Peyer's patch (tissue), 4 donors: ENCODE results near the gene ACTG2. TPM values are rescaled to one million over a fixed set of nuclear protein-coding genes. Genes with fewer than 3 reads are reported as not detected.

Experiments used
- DNase-seq, 3 donors: peaks; one replicate each; pipeline ENCODE4 v3.0.0-alpha.2; 2017 to 2019
- H3K27ac ChIP-seq, 4 donors: fragments of 200-600 bp; sonication (generic); one replicate each; pipeline ENCODE4 v1.5.1; 2016 to 2019
- H3K27me3 ChIP-seq, 2 donors: fragments of 200-600 bp; sonication (generic); one replicate each; pipeline ENCODE4 v1.5.1; 2019
- H3K36me3 ChIP-seq, 3 donors: fragments of 200-600 bp; sonication (generic); one replicate each; pipeline ENCODE4 v1.5.1; 2016 to 2019
- H3K4me1 ChIP-seq, 4 donors: fragments of 200-600 bp; sonication (generic); one replicate each; pipeline ENCODE4 v1.5.1; 2016 to 2019
- H3K4me3 ChIP-seq, 4 donors: fragments of 200-600 bp; sonication (generic); 1 replicate in 3 of 4; 2 replicates in 1 of 4; pipeline ENCODE4 v1.5.1; 2016 to 2019; ENCODE audit warnings: mild to moderate bottlenecking in 1 of 4
- H3K9me3 ChIP-seq, 4 donors: fragments of 200-600 bp; sonication (generic); one replicate each; pipeline ENCODE4 v1.5.1; 2016 to 2019; ENCODE audit warnings: mild to moderate bottlenecking in 1 of 4
- POLR2A ChIP-seq, 2 donors: fragments of 450-650 bp; IDR thresholded peaks; one replicate each; pipeline ENCODE4 v1.5.1; 2017; ENCODE audit warnings: antibody characterized with exemption in 2 of 2, mild to moderate bottlenecking in 2 of 2, moderate library complexity in 2 of 2
- total RNA-seq, 4 donors: library from RNA; depleted of rRNA; stranded (reverse); fragments of >200 nt; gene quantifications; one replicate each; pipeline ENCODE4 v1.1.0, GENCODE V29; 2016
- TF ChIP-seq, protein P1 (sequence below), 6 experiments: fragments of 450-650 bp in 4 of 6; fragments of 200-600 bp in 2 of 6; sonication (generic) in 1 of 6; IDR thresholded peaks; one replicate each; pipeline ENCODE4 v1.5.1; 2017 to 2019; ENCODE audit warnings: antibody characterized with exemption in 6 of 6, mild to moderate bottlenecking in 3 of 6, moderate library complexity in 1 of 6

Gene ACTG2
- total RNA-seq = 100 to 1,000 TPM in 1 of 4 donors, 10 to 100 TPM in 3; 27.5 to 140 (median 40.0) TPM

DNA sequence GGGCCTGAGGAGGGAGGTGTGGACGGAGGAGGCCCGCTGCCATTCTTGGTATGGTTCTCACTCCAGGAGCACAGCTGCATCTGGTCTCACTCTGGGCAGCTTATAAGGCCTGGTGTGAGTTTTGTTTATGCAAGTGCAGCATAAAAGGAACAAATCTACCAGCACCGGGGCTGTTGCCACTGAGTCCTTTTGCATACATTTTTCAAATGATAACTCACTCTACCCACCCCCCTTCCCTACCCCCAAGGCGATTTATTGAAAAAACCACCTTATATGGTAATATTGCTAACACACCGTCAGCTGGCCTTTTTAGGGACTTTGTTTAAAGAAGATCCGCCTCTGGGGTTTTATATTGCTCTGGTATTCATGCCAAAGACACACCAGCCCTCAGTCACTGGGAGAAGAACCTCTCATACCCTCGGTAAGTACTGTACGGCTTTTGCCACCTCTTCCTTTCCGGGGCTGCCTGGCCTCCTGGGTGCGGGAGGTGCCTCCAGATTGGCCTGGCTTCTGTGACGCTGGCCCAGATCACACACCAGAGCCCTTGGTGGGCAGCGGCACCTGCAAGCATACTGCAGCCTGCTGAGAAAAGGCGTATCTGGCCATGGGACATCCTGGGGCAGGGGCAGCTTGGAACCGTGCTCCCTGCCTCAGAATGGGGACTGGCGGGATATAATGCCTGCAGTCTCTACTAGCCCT is at the start of gene ACTG2:
TSS of gene ACTG2 (plus strand) at position 378 of the 699 bp plus-strand sequence. CDS start 8,304 bp downstream, outside the sequence.
- peak within 1 kb of the TSS in 2 of 4 donors; percentile 17 to 46 for H3K4me3 ChIP-seq
- no peaks in the 10 kb centered on the region for H3K27me3 ChIP-seq
- H3K4me1 ChIP-seq = peaks cover 0 to 10% (median 0%) of the 10 kb centered on the region in 4 donors
- no peaks in the 10 kb centered on the region for H3K36me3 ChIP-seq
- no peaks in the 10 kb centered on the region for H3K9me3 ChIP-seq
- TF ChIP-seq POLR2A (IDR thresholded peaks at IDR 0.05) = no peak
- TF ChIP-seq, protein P1, sequence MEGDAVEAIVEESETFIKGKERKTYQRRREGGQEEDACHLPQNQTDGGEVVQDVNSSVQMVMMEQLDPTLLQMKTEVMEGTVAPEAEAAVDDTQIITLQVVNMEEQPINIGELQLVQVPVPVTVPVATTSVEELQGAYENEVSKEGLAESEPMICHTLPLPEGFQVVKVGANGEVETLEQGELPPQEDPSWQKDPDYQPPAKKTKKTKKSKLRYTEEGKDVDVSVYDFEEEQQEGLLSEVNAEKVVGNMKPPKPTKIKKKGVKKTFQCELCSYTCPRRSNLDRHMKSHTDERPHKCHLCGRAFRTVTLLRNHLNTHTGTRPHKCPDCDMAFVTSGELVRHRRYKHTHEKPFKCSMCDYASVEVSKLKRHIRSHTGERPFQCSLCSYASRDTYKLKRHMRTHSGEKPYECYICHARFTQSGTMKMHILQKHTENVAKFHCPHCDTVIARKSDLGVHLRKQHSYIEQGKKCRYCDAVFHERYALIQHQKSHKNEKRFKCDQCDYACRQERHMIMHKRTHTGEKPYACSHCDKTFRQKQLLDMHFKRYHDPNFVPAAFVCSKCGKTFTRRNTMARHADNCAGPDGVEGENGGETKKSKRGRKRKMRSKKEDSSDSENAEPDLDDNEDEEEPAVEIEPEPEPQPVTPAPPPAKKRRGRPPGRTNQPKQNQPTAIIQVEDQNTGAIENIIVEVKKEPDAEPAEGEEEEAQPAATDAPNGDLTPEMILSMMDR (IDR thresholded peaks at IDR 0.05) = no peak
- no peak for DNase-seq
- H3K27ac ChIP-seq = peak within 1 kb of the TSS in 3 of 4 donors; percentile 13 to 88 (median 78)

DNA sequence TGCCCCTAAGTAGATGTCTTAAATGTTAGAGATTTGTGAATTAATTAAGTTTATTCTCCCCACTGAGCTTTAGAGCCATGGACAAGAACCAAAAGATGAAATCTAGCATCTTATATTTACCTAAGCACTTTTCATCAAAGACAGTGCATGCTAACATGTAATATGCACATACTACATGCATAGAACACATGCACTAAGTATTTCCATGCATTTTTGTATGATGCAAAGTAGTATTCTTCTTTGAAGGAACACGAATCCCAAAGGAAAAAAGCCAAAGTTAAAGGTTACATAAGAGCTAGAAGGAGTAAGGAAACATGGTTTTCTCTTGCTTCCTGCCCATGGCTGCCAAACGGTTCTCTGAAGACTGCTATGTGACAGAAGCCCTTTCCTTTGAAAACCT is 48.7 kb upstream of the ACTG2 start:
- Histone ChIP-seq H3K9me3 (no peaks in the 10 kb centered on the region), H3K36me3 (peaks cover 0 to 56% (median 7%) of the 10 kb centered on the region in 3 donors), H3K4me1 (peaks cover 0 to 10% (median 0%) of the 10 kb centered on the region in 4 donors), H3K27me3 (no peaks in the 10 kb centered on the region), H3K4me3 (no peak overlapping the region), H3K27ac (no peak overlapping the region)
- no peak for DNase-seq
- TF ChIP-seq, protein P1 (IDR thresholded peaks at IDR 0.05) = no peak
- no peak for TF ChIP-seq POLR2A (IDR thresholded peaks at IDR 0.05)

DNA sequence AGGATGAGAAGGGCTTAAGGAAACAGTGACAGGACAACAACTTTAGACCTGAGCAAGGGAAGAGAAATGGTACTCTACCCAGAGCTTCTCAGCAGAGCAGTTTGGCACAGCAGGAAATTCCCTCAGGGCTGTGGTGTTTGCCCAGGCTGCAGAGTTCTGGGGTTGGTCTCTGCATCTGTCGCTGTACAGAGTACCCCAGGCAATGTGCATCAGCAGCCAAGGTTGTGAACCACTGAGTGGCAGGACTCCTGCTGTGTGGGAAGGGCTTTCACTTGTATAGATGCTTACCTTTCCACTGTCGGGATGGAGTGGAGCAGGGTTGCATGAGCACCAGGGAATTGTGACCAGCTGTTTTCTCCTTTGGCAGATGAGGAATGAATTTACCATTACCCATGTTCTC is 42.8 kb upstream of the ACTG2 start:
- peaks cover 0 to 92% (median 7%) of the 10 kb centered on the region in 3 donors for H3K36me3 ChIP-seq
- H3K9me3 ChIP-seq = no peaks in the 10 kb centered on the region
- no peaks in the 10 kb centered on the region for H3K27me3 ChIP-seq
- no peak overlapping the region for H3K4me3 ChIP-seq
- TF ChIP-seq, protein P1 (IDR thresholded peaks at IDR 0.05) = no peak
- no peak for TF ChIP-seq POLR2A (IDR thresholded peaks at IDR 0.05)
- DNase-seq = no peak
- H3K27ac ChIP-seq = no peak overlapping the region
- peaks cover 0 to 5% (median 0%) of the 10 kb centered on the region in 4 donors for H3K4me1 ChIP-seq

DNA sequence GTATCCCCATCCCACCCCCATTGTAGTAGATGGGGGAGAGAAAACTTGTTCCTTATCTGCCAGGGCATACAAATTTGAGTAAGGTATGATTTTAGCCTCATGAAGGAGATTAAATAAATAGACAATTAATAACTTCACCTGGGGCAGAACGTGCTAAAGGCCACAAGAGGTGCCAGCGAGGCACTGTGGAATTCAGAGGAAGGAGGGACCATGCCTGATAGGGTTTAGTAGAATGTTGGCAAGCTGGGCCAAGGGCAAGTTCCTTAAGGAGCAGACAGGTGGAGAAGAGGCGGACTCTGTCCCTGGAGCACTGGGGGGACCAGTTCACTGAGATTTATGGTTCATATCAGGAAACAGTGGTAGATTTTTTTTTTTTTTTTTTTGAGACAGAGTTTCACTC is 41.5 kb upstream of the ACTG2 start:
- peak in 2 of 3 donors; percentile 58 to 82 for DNase-seq
- Histone ChIP-seq H3K27me3 (no peaks in the 10 kb centered on the region), H3K4me3 (no peak overlapping the region), H3K36me3 (peaks cover 0 to 92% (median 2%) of the 10 kb centered on the region in 3 donors), H3K27ac (peak overlapping the region in 2 of 4 donors; percentile 44 to 55), H3K4me1 (peaks cover 0 to 5% (median 0%) of the 10 kb centered on the region in 4 donors), H3K9me3 (no peaks in the 10 kb centered on the region)
- no peak for TF ChIP-seq POLR2A (IDR thresholded peaks at IDR 0.05)
- TF ChIP-seq, protein P1 (IDR thresholded peaks at IDR 0.05) = peak in 4 of 6 experiments; percentile 18 to 74 (median 65)

DNA sequence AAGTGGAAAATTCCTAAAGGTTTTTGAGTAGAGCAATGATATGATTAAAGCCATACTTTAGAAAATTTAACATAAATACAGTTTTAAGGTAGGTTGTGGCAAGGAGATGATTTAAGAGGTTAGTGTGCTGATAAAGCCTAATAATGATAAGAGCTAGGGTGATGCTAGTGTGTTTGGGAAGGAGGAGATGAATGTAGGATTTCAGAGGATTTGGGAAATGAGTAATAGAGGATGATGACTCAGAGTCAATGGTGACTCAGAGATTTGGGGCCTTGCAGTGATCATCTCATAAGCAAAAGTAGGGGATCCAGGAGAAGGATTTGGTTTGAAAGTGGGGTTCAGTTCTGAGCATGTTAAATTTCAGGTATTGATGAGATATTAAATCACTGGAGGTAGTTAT is 40.8 kb upstream of the ACTG2 start:
- Histone ChIP-seq H3K9me3 (no peaks in the 10 kb centered on the region), H3K4me1 (peaks cover 0 to 5% (median 0%) of the 10 kb centered on the region in 4 donors), H3K27ac (peak overlapping the region in 2 of 4 donors; percentile 44 to 55), H3K4me3 (no peak overlapping the region), H3K36me3 (peaks cover 0 to 92% (median 0%) of the 10 kb centered on the region in 3 donors), H3K27me3 (no peaks in the 10 kb centered on the region)
- no peak for DNase-seq
- no peak for TF ChIP-seq POLR2A (IDR thresholded peaks at IDR 0.05)

DNA sequence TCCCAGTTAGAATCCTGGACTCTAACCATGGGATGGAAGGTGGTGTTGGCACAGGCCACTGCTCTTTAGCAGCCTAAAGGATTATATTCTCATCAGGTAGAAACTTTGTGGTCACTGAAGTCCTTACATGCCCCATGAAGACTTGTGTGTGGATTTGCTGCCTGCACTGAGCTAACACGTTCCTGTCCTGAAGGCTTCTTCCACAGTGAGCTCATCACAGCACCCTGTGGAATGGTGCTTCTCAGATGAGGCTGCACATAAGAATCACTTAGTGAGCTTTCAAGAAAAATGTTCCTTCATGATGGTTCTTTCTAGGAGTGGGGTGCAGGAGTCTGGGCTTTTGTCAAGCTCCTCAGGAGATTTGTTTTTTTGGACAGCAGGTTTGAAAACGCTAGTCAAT is 37.3 kb upstream of the ACTG2 start:
- peaks cover 0 to 5% (median 0%) of the 10 kb centered on the region in 4 donors for H3K4me1 ChIP-seq
- no peak overlapping the region for H3K27ac ChIP-seq
- H3K36me3 ChIP-seq = peaks cover 0 to 86% (median 0%) of the 10 kb centered on the region in 3 donors
- H3K27me3 ChIP-seq = no peaks in the 10 kb centered on the region
- no peaks in the 10 kb centered on the region for H3K9me3 ChIP-seq
- TF ChIP-seq, protein P1 (IDR thresholded peaks at IDR 0.05) = no peak
- TF ChIP-seq POLR2A (IDR thresholded peaks at IDR 0.05) = no peak
- DNase-seq = no peak
- H3K4me3 ChIP-seq = no peak overlapping the region
